PC-3 (cell line): ENCODE data around the gene GTF3C6. TPM values are rescaled to one million over a fixed set of nuclear protein-coding genes. Genes with fewer than 3 reads are reported as not detected.

Source experiments
- ATAC-seq: fragments of 200-7000 bp; cut with Tn5 transposase; 2 replicates; pipeline ENCODE4 v1.9.1; 2020; ENCODE audit warnings: mild to moderate bottlenecking, moderate library complexity
- BruUV-seq: library from RNA; stranded (reverse); fragments of 400-500 nt; replicated peaks from 2 replicates; lab custom pipeline; 2021; lab: Mats Ljungman, UMichigan
- CTCF ChIA-PET: fragments of 300-600 bp; sonication (Branson Sonifier 250); formaldehyde crosslinking; loops from one replicate; lab custom pipeline; 2022; ENCODE audit warnings: antibody characterized with exemption; lab: Charles Lee
- POLR2A ChIA-PET: fragments of 300-600 bp; sonication (Branson Sonifier 250); formaldehyde crosslinking; loops from one replicate; lab custom pipeline; 2022; ENCODE audit warnings: antibody characterized with exemption; ENCODE audit not compliant: unreplicated experiment; lab: Charles Lee
- DNase-seq: peaks from one replicate; pipeline ENCODE4 v3.0.0-alpha.2; 2015
- H2AFZ ChIP-seq: fragments of 300-600 bp; sonication (generic); 2 replicates; pipeline ENCODE4 v1.6.0; 2016; ENCODE audit warnings: antibody characterized with exemption, low read length
- H3F3A ChIP-seq: fragments of 300-600 bp; sonication (generic); one replicate; pipeline ENCODE4 v1.6.0; 2017; ENCODE audit warnings: antibody characterized with exemption, low read length, control low read depth, mild to moderate bottlenecking; ENCODE audit not compliant: unreplicated experiment
- H3K27ac ChIP-seq: fragments of 300-600 bp; sonication (generic); 2 replicates; pipeline ENCODE4 v1.5.1; 2016; ENCODE audit warnings: mild to moderate bottlenecking, low read length
- H3K27me3 ChIP-seq: fragments of 300-600 bp; sonication (generic); 2 replicates; pipeline ENCODE4 v1.6.1; 2016; ENCODE audit warnings: low read length, mixed read lengths
- H3K36me3 ChIP-seq: fragments of 300-600 bp; sonication (generic); 2 replicates; pipeline ENCODE4 v1.6.1; 2016; ENCODE audit warnings: low read depth, mixed run types, low read length, mixed read lengths
- H3K4me1 ChIP-seq: fragments of 300-600 bp; sonication (generic); 2 replicates; pipeline ENCODE4 v1.5.1; 2016; ENCODE audit warnings: low read length; ENCODE audit not compliant: insufficient read depth
- H3K4me2 ChIP-seq: fragments of 300-600 bp; sonication (generic); 2 replicates; pipeline ENCODE4 v1.6.0; 2016; ENCODE audit warnings: low read length
- H3K4me3 ChIP-seq: fragments of 300-600 bp; sonication (generic); 2 replicates; pipeline ENCODE4 v1.5.1; 2016; ENCODE audit warnings: mild to moderate bottlenecking, low read length, mixed read lengths
- H3K79me2 ChIP-seq: fragments of 300-600 bp; sonication (generic); 2 replicates; pipeline ENCODE4 v1.6.1; 2017; ENCODE audit warnings: low read length, mixed read lengths
- H3K9ac ChIP-seq: fragments of 300-600 bp; sonication (generic); 2 replicates; pipeline ENCODE4 v1.6.0; 2016; ENCODE audit warnings: mild to moderate bottlenecking, low read length
- H3K9me2 ChIP-seq: fragments of 300-600 bp; sonication (generic); replicated peaks from 2 replicates; pipeline ENCODE4 v1.6.1; 2016; ENCODE audit warnings: mixed run types, low read length, mixed read lengths
- H3K9me3 ChIP-seq: fragments of 300-600 bp; sonication (generic); 2 replicates; pipeline ENCODE4 v1.6.1; 2016; ENCODE audit warnings: low read length, mixed read lengths
- H4K20me1 ChIP-seq: fragments of 300-600 bp; sonication (generic); 2 replicates; pipeline ENCODE4 v1.6.1; 2016; ENCODE audit warnings: low read length, mixed read lengths
- CTCF ChIP-seq: fragments of 300-600 bp; sonication (generic); conservative IDR thresholded peaks from 2 replicates; pipeline ENCODE4 v1.5.1; 2017; ENCODE audit warnings: antibody characterized with exemption, low read depth, mild to moderate bottlenecking, low read length
- EZH2 ChIP-seq: fragments of 300-600 bp; sonication (generic); IDR thresholded peaks from one replicate; pipeline ENCODE4 v1.6.1; 2017; ENCODE audit warnings: antibody characterized with exemption, mild to moderate bottlenecking, low read length; ENCODE audit not compliant: unreplicated experiment
- EZH2phosphoT487 ChIP-seq: fragments of 300-600 bp; sonication (generic); IDR thresholded peaks from 2 replicates; pipeline ENCODE4 v1.6.1; 2018; ENCODE audit warnings: mild to moderate bottlenecking, antibody characterized with exemption, low read length, borderline replicate concordance
- intact Hi-C: fragments of 100-400 bp; cut with micrococcal nuclease; formaldehyde crosslinking; loops from 2 replicates; pipeline ENCODE4 v1.9.0; 2023
- total RNA-seq: library from RNA; depleted of rRNA; stranded (reverse); fragments of >200 nt; gene quantifications from 2 replicates; pipeline ENCODE4 v1.2.3, GENCODE V29; 2014

The GTF3C6 gene
- total RNA-seq, 1 experiment from 2014 or later: 59.2 TPM

GRCh38 chr6:110933912-110934311, 24.6 kb upstream of the GTF3C6 start:
- no peak overlapping the region for H3K9ac ChIP-seq
- H3K9me2 ChIP-seq: no peaks in the 10 kb centered on the region
- no peaks in the 10 kb centered on the region for H3F3A ChIP-seq
- intact Hi-C loops: no loop called here
- no peaks in the 10 kb centered on the region for H3K79me2 ChIP-seq
- no peak overlapping the region for H3K4me2 ChIP-seq
- no peaks in the 10 kb centered on the region for H4K20me1 ChIP-seq
- H2AFZ ChIP-seq: no peak overlapping the region
- H3K36me3 ChIP-seq: no peaks in the 10 kb centered on the region
- CTCF ChIA-PET: no interaction called here
- H3K27me3 ChIP-seq: no peaks in the 10 kb centered on the region
- H3K4me3 ChIP-seq: no peak overlapping the region
- no peak for DNase-seq
- no peaks in the 10 kb centered on the region for H3K9me3 ChIP-seq
- TF ChIP-seq EZH2: no peak
- no peak for TF ChIP-seq CTCF
- TF ChIP-seq EZH2phosphoT487: no peak
- H3K27ac ChIP-seq: no peak overlapping the region
- no peaks in the 10 kb centered on the region for H3K4me1 ChIP-seq
- ATAC-seq: no peak
- POLR2A ChIA-PET: no interaction called here
- no TSS peak for BruUV-seq

GRCh38 chr6:110934381-110934898, 24.1 kb upstream of the GTF3C6 start:
- Histone ChIP-seq H3K79me2 (no peaks in the 10 kb centered on the region), H3K36me3 (no peaks in the 10 kb centered on the region), H3K9me3 (no peaks in the 10 kb centered on the region), H3K27me3 (no peaks in the 10 kb centered on the region), H3F3A (no peaks in the 10 kb centered on the region), H4K20me1 (no peaks in the 10 kb centered on the region), H3K27ac (no peak overlapping the region), H3K4me3 (no peak overlapping the region), H2AFZ (no peak overlapping the region), H3K4me2 (no peak overlapping the region), H3K4me1 (no peaks in the 10 kb centered on the region), H3K9me2 (no peaks in the 10 kb centered on the region), H3K9ac (no peak overlapping the region)
- ChIA-PET CTCF (no interaction called here), POLR2A (no interaction called here)
- DNase-seq (no peak), ATAC-seq (no peak)
- intact Hi-C loops: no loop called here
- TF ChIP-seq EZH2 (no peak), EZH2phosphoT487 (no peak), CTCF (no peak)
- no TSS peak for BruUV-seq

GRCh38 chr6:110935171-110935570, 23.3 kb upstream of the GTF3C6 start:
- Histone ChIP-seq H3F3A (no peaks in the 10 kb centered on the region), H2AFZ (no peak overlapping the region), H3K27me3 (no peaks in the 10 kb centered on the region), H3K27ac (no peak overlapping the region), H3K4me3 (no peak overlapping the region), H3K4me1 (no peaks in the 10 kb centered on the region), H3K79me2 (no peaks in the 10 kb centered on the region), H3K36me3 (no peaks in the 10 kb centered on the region), H3K9ac (no peak overlapping the region), H3K9me3 (no peaks in the 10 kb centered on the region), H4K20me1 (no peaks in the 10 kb centered on the region), H3K9me2 (no peaks in the 10 kb centered on the region), H3K4me2 (no peak overlapping the region)
- no TSS peak for BruUV-seq
- TF ChIP-seq EZH2 (no peak), EZH2phosphoT487 (no peak), CTCF (no peak)
- DNase-seq (no peak), ATAC-seq (no peak)
- intact Hi-C loops: no loop called here
- ChIA-PET POLR2A (no interaction called here), CTCF (no interaction called here)
